WERI-Rb-1 (cell line): ENCODE data around the gene AFF3.

Experiments used
- DNase-seq: peaks from one replicate; pipeline ENCODE4 v3.0.0-alpha.2; 2020
- H3K27ac ChIP-seq: fragments of 250-450 bp; sonication (Bioruptor Pico); 2 replicates; pipeline ENCODE4 v1.5.1; 2020; ENCODE audit warnings: mild to moderate bottlenecking, moderate library complexity
- H3K27me3 ChIP-seq: fragments of 250-450 bp; sonication (Bioruptor Pico); 2 replicates; pipeline ENCODE4 v1.5.1; 2021; ENCODE audit warnings: mild to moderate bottlenecking, low read depth, moderate library complexity; ENCODE audit not compliant: insufficient read depth, severe bottlenecking
- H3K36me3 ChIP-seq: fragments of 250-450 bp; sonication (Bioruptor Pico); 2 replicates; pipeline ENCODE4 v1.5.1; 2020; ENCODE audit warnings: mild to moderate bottlenecking, moderate library complexity
- H3K4me3 ChIP-seq: 2 replicates; pipeline ENCODE4 v1.5.1; 2011; ENCODE audit warnings: low read depth, mild to moderate bottlenecking, control low read depth, low read length
- H3K9me3 ChIP-seq: fragments of 250-450 bp; sonication (Bioruptor Pico); 2 replicates; pipeline ENCODE4 v1.5.1; 2021; ENCODE audit warnings: mild to moderate bottlenecking, moderate library complexity; ENCODE audit not compliant: severe bottlenecking
- TF ChIP-seq, protein P1 (sequence below): IDR thresholded peaks from 2 replicates; pipeline ENCODE4 v1.5.1; 2011; ENCODE audit warnings: low read depth, mild to moderate bottlenecking, control low read depth, inconsistent platforms, low read length

The AFF3 gene

DNA sequence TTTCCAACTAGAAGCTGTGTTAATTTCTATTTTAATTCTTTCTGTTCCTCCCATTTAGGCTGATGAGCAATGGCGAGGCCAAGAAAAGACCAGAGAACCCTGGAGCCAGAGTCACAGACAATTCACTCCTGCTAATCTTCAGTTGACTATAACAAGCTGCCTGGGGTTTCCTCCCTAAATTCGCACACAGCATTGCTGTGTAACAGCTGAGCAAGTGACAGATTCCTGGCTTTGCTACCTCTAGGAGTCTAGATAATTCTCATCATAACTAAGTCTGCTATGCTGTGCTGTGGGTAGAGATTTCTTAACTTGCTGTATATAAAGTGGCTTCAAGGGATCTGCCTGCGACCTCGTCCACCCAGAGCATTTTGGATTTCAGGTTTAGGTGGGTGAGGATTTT lies 521.3 kb downstream of the AFF3 start:
- TF ChIP-seq, protein P1, sequence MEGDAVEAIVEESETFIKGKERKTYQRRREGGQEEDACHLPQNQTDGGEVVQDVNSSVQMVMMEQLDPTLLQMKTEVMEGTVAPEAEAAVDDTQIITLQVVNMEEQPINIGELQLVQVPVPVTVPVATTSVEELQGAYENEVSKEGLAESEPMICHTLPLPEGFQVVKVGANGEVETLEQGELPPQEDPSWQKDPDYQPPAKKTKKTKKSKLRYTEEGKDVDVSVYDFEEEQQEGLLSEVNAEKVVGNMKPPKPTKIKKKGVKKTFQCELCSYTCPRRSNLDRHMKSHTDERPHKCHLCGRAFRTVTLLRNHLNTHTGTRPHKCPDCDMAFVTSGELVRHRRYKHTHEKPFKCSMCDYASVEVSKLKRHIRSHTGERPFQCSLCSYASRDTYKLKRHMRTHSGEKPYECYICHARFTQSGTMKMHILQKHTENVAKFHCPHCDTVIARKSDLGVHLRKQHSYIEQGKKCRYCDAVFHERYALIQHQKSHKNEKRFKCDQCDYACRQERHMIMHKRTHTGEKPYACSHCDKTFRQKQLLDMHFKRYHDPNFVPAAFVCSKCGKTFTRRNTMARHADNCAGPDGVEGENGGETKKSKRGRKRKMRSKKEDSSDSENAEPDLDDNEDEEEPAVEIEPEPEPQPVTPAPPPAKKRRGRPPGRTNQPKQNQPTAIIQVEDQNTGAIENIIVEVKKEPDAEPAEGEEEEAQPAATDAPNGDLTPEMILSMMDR = no peak
- no peak for DNase-seq
- Histone ChIP-seq H3K9me3 (no peaks in the 10 kb centered on the region), H3K27ac (no peak overlapping the region), H3K27me3 (no peaks in the 10 kb centered on the region), H3K4me3 (no peak overlapping the region), H3K36me3 (no peaks in the 10 kb centered on the region)

DNA sequence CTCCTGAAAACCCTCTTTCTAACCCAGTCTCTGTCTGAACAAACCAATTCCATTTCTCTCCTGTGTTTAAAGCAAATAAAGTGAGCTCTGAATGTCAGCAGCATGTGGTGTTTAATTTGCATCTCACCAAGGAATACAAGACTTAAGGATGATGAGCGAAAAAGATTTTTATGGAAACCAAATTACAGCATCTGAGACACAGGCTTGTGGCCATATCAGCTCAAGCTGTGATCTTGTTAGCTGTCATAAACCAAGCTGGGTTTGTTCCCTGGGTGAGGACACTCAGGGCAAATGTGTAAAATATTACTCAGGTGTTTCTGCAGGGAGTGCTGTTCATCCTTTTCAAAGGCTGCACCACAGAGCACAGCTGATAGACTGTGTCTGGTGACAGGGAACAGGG lies 523.2 kb downstream of the AFF3 start:
- Histone ChIP-seq H3K36me3 (no peaks in the 10 kb centered on the region), H3K4me3 (no peak overlapping the region), H3K27me3 (no peaks in the 10 kb centered on the region), H3K9me3 (no peaks in the 10 kb centered on the region), H3K27ac (no peak overlapping the region)
- DNase-seq = no peak
- TF ChIP-seq, protein P1 = no peak

DNA sequence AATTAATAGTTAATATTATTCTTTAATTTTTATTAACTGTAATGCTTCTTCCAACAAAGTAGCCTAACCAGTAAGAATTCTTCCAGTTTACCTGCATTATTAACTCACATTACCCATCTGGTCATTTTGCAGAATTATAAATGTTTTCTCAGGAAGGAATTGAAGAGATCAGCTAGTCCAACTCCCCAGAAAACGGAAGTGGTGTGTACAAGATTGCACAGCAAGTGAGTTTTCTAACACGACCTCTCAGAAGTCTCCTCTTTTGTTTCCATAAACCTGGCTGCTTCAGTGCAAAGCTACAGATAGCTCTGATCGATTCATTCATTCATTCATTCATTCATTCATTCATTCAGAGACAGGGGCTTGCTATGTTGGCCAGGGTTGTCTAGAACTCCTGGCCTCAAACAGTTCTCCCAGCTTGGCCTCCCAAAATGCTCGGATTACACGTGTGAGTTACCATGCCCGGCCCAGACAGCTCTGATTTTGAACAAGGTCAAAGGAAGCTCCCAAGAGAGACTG lies 523.8 kb downstream of the AFF3 start:
- no peak overlapping the region for H3K27ac ChIP-seq
- H3K27me3 ChIP-seq = no peaks in the 10 kb centered on the region
- H3K9me3 ChIP-seq = no peaks in the 10 kb centered on the region
- no peak overlapping the region for H3K4me3 ChIP-seq
- DNase-seq = no peak
- TF ChIP-seq, protein P1 = no peak
- no peaks in the 10 kb centered on the region for H3K36me3 ChIP-seq

DNA sequence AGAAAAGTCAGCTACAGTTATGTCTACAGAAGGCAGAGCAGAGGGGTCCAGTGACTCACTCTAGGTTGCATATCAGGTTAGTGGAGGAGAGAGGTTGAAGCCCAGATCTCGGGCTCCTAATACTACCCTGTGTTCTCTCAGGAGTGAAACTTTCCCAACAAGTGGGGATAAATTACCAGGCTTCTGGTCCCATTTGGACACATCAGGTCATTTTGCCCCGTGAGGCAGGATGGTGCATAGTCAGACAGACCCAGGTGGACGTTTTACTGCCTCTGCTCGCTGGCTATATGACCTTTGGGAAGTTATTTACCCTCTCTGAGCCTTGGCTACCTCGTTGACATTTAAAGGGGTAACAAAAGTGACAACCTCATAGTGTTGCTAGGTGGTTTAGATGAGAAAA lies 524.6 kb downstream of the AFF3 start:
- TF ChIP-seq, protein P1 = no peak
- H3K9me3 ChIP-seq = no peaks in the 10 kb centered on the region
- no peak for DNase-seq
- H3K4me3 ChIP-seq = no peak overlapping the region
- H3K27me3 ChIP-seq = no peaks in the 10 kb centered on the region
- H3K36me3 ChIP-seq = no peaks in the 10 kb centered on the region
- H3K27ac ChIP-seq = no peak overlapping the region

DNA sequence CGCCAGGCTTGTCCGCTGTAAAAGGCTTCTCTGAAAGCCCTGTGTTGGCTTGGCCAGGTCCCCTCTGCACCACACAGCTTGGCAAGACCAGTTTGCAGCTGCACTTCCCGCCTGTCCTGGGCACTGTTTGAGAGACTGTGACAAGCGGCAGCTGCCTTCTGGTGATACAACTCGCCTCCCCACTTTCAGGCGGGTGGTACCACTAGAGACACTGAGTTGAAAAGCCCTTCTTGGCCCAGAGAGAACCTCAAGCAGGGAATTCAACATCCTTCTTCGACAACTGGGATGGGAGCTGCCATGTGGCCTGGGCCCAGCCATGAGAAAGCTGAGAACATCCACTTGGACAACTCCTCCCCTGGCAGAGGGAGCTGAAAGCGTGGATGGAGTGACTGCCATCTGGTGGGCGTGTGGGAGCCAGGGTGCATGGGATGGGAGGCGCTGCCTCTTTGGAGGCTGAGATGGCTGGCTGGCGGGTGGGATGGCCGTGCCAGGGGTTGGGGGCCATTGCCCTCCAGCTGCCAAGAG lies 527.1 kb downstream of the AFF3 start:
- peak; percentile 33 for DNase-seq
- TF ChIP-seq, protein P1 = peak; percentile 56
- H3K27ac ChIP-seq = no peak overlapping the region

DNA sequence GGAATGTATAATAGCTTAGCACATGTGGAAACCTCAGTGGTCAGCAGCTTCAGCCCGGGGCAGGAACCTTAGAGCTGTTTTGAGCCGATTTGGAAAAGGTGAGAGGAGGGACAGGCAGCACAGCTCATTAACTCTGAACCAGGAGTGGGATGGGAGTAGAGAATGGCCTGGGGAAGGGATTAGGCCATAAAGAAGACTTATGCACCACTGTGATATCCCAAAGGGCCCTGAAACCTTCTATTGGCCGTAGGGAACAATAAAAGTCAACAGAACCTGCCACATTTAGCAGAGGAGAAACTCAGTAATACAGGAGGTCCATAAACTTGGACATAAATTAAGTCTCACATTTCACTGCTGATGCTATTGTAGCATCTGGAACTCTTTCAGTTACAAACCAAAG lies 528.4 kb downstream of the AFF3 start:
- TF ChIP-seq, protein P1 = no peak
- Histone ChIP-seq H3K27ac (no peak overlapping the region), H3K36me3 (no peaks in the 10 kb centered on the region), H3K27me3 (no peaks in the 10 kb centered on the region), H3K9me3 (no peaks in the 10 kb centered on the region), H3K4me3 (no peak overlapping the region)
- no peak for DNase-seq

More for the DNA sequence above, 527.1 kb downstream of the AFF3 start:
- H3K4me3 ChIP-seq = no peak overlapping the region
- no peaks in the 10 kb centered on the region for H3K9me3 ChIP-seq
- no peaks in the 10 kb centered on the region for H3K36me3 ChIP-seq
- no peaks in the 10 kb centered on the region for H3K27me3 ChIP-seq
